HG03280 (cell line): Measurements from ENCODE around the gene IL10RB.
"Not testable (repeated sequence)": the region's sequence is repeated elsewhere in the genome, so short reads cannot be mapped to it uniquely, and the experiment has no call there.

Experiments
- ATAC-seq: cut with Tn5 transposase; IDR thresholded peaks from one replicate; pipeline ENCODE4 v1.9.1; 2021; ENCODE audit warnings: mild to moderate bottlenecking, moderate library complexity; ENCODE audit not compliant: unreplicated experiment

IL10RB gene

GRCh38 chr21:33240404-33240803 lies 25.8 kb upstream of the IL10RB start:
- no peak for ATAC-seq

- ATAC-seq: no peak
Measured at GRCh38 chr21:33241846-33242245, 24.3 kb upstream of the IL10RB start.

GRCh38 chr21:33242846-33243245 lies 23.3 kb upstream of the IL10RB start:
- not testable (repeated sequence) for ATAC-seq

- no peak for ATAC-seq
Measured at GRCh38 chr21:33244082-33244778, 21.9 kb upstream of the IL10RB start.

- ATAC-seq: no peak
Measured at GRCh38 chr21:33244779-33245105, 21.4 kb upstream of the IL10RB start.

- no peak for ATAC-seq
Measured at GRCh38 chr21:33245289-33245918, 20.8 kb upstream of the IL10RB start.

GRCh38 chr21:33246506-33246905 lies 19.7 kb upstream of the IL10RB start:
- ATAC-seq: no peak

GRCh38 chr21:33246963-33247362 lies 19.2 kb upstream of the IL10RB start:
- ATAC-seq: no peak

GRCh38 chr21:33247599-33247998 lies 18.6 kb upstream of the IL10RB start:
- no peak for ATAC-seq

GRCh38 chr21:33249331-33250002 lies 16.7 kb upstream of the IL10RB start:
- ATAC-seq: no peak

GRCh38 chr21:33251119-33251518 lies 15.0 kb upstream of the IL10RB start:
- no peak for ATAC-seq

GRCh38 chr21:33253382-33253781 lies 12.8 kb upstream of the IL10RB start:
- ATAC-seq: not testable (repeated sequence)

- ATAC-seq: no peak
Measured at GRCh38 chr21:33254766-33255165, 11.4 kb upstream of the IL10RB start.

- no peak for ATAC-seq
Measured at GRCh38 chr21:33255404-33255803, 10.8 kb upstream of the IL10RB start.

- no peak for ATAC-seq
Measured at GRCh38 chr21:33256019-33256418, 10.1 kb upstream of the IL10RB start.

GRCh38 chr21:33257094-33257803 lies 8.9 kb upstream of the IL10RB start:
- ATAC-seq: no peak

GRCh38 chr21:33258475-33258874 lies 7.7 kb upstream of the IL10RB start:
- no peak for ATAC-seq

- no peak for ATAC-seq
Measured at GRCh38 chr21:33259428-33259827, 6.7 kb upstream of the IL10RB start.

- ATAC-seq: no peak
Measured at GRCh38 chr21:33259995-33260394, 6.2 kb upstream of the IL10RB start.

- no peak for ATAC-seq
Measured at GRCh38 chr21:33261635-33262034, 4.5 kb upstream of the IL10RB start.

GRCh38 chr21:33262921-33263320 lies 3.2 kb upstream of the IL10RB start:
- ATAC-seq: no peak

GRCh38 chr21:33264561-33264960 lies 1.6 kb upstream of the IL10RB start:
- no peak for ATAC-seq
